ENCODE measurements around the gene MEGF6.

The MEGF6 gene

GRCh38 chr1:3536420-3537195 is 74.7 kb downstream of the MEGF6 start:
- DNase-seq (ENCODE audit: low spot score): no peak

GRCh38 chr1:3535732-3536131 is 75.6 kb downstream of the MEGF6 start:
- no peak for DNase-seq (ENCODE audit: low spot score)

GRCh38 chr1:3534803-3535637 is 76.3 kb downstream of the MEGF6 start:
- DNase-seq (ENCODE audit: low spot score): no peak

- DNase-seq (ENCODE audit: low spot score): no peak
These were observed 78.0 kb downstream of the MEGF6 start for GRCh38 chr1:3533067-3534048.

GRCh38 chr1:3531928-3532327 is 79.4 kb downstream of the MEGF6 start:
- DNase-seq (ENCODE audit: low spot score): no peak

GRCh38 chr1:3530926-3531818 is 80.1 kb downstream of the MEGF6 start:
- peak; percentile 80 for DNase-seq (ENCODE audit: low spot score)

- DNase-seq (ENCODE audit: low spot score): peak; percentile 7
These were observed 81.0 kb downstream of the MEGF6 start for GRCh38 chr1:3530086-3530925.

- DNase-seq (ENCODE audit: low spot score): no peak
These were observed 82.1 kb downstream of the MEGF6 start for GRCh38 chr1:3529099-3529729.

GRCh38 chr1:3527774-3528173 is 83.5 kb downstream of the MEGF6 start:
- no peak for DNase-seq (ENCODE audit: low spot score)

GRCh38 chr1:3525551-3526482 is 85.5 kb downstream of the MEGF6 start:
- no peak for DNase-seq (ENCODE audit: low spot score)

- no peak for DNase-seq (ENCODE audit: low spot score)
These were observed 86.6 kb downstream of the MEGF6 start for GRCh38 chr1:3524556-3525203.

- DNase-seq (ENCODE audit: low spot score): no peak
These were observed 87.3 kb downstream of the MEGF6 start for GRCh38 chr1:3523980-3524379.

GRCh38 chr1:3522564-3523265 is 88.6 kb downstream of the MEGF6 start:
- DNase-seq (ENCODE audit: low spot score): no peak

GRCh38 chr1:3522112-3522511 is 89.2 kb downstream of the MEGF6 start:
- no peak for DNase-seq (ENCODE audit: low spot score)

GRCh38 chr1:3521426-3521825 is 89.9 kb downstream of the MEGF6 start:
- no peak for DNase-seq (ENCODE audit: low spot score)

- no peak for DNase-seq (ENCODE audit: low spot score)
These were observed 90.6 kb downstream of the MEGF6 start for GRCh38 chr1:3520419-3521378.
